H9 (cell line): Measurements from ENCODE around the gene EFCAB12. TPM values are rescaled to one million over a fixed set of nuclear protein-coding genes. Genes with fewer than 3 reads are reported as not detected.

Source experiments
- DNase-seq: peaks from one replicate; pipeline ENCODE4 v3.0.0-alpha.2; 2017
- H2AFZ ChIP-seq: one replicate; pipeline ENCODE4 v1.6.1; 2013; ENCODE audit warnings: mild to moderate bottlenecking, low read length, control low read depth, moderate library complexity
- H2AK5ac ChIP-seq: 2 replicates; pipeline ENCODE4 v1.6.1; 2013; ENCODE audit warnings: low read length, control low read depth, mixed read lengths; ENCODE audit not compliant: insufficient read length
- H2BK120ac ChIP-seq: one replicate; pipeline ENCODE4 v1.6.1; 2013; ENCODE audit warnings: low read depth, mild to moderate bottlenecking, low read length, control low read depth, inconsistent platforms; ENCODE audit not compliant: poor library complexity, severe bottlenecking
- H2BK12ac ChIP-seq: 2 replicates; pipeline ENCODE4 v1.6.1; 2013; ENCODE audit warnings: low read length, control low read depth, mixed read lengths, low read depth; ENCODE audit not compliant: insufficient read length
- H2BK15ac ChIP-seq: 2 replicates; pipeline ENCODE4 v1.6.1; 2013; ENCODE audit warnings: low read depth, low read length, control low read depth
- H2BK20ac ChIP-seq: one replicate; pipeline ENCODE4 v1.6.1; 2013; ENCODE audit warnings: low read depth, mild to moderate bottlenecking, low read length, control low read depth, inconsistent platforms; ENCODE audit not compliant: poor library complexity, severe bottlenecking
- H2BK5ac ChIP-seq: 2 replicates; pipeline ENCODE4 v1.6.1; 2013; ENCODE audit warnings: low read length, control low read depth, mixed read lengths; ENCODE audit not compliant: insufficient read length
- H3K14ac ChIP-seq: 2 replicates; pipeline ENCODE4 v1.6.1; 2013; ENCODE audit warnings: low read length, control low read depth; ENCODE audit not compliant: insufficient read depth
- H3K18ac ChIP-seq: 2 replicates; pipeline ENCODE4 v1.6.1; 2013; ENCODE audit warnings: low read depth, mild to moderate bottlenecking, mixed read lengths, low read length, control low read depth; ENCODE audit not compliant: insufficient read length
- H3K23ac ChIP-seq: 2 replicates; pipeline ENCODE4 v1.6.1; 2013; ENCODE audit warnings: low read length, control low read depth, mixed read lengths, low read depth; ENCODE audit not compliant: insufficient read length
- H3K23me2 ChIP-seq: 2 replicates; pipeline ENCODE4 v1.6.1; 2013; ENCODE audit warnings: low read depth, mild to moderate bottlenecking, mixed read lengths, low read length, control low read depth; ENCODE audit not compliant: insufficient read length, poor library complexity, severe bottlenecking
- H3K27ac ChIP-seq: 2 replicates; pipeline ENCODE4 v1.5.1; 2013; ENCODE audit warnings: low read length, control low read depth, mixed read lengths, low read depth; ENCODE audit not compliant: insufficient read length
- H3K27me3 ChIP-seq: 2 replicates; pipeline ENCODE4 v1.6.1; 2013; ENCODE audit warnings: low read length, control low read depth, inconsistent platforms; ENCODE audit not compliant: insufficient read depth
- H3K4ac ChIP-seq: 2 replicates; pipeline ENCODE4 v1.6.1; 2013; ENCODE audit warnings: low read depth, mild to moderate bottlenecking, control low read depth, inconsistent platforms, low read length, moderate library complexity
- H3K4me1 ChIP-seq: 2 replicates; pipeline ENCODE4 v1.6.1; 2013; ENCODE audit warnings: low read length, control low read depth, inconsistent platforms; ENCODE audit not compliant: insufficient read depth
- H3K4me2 ChIP-seq: 2 replicates; pipeline ENCODE4 v1.6.1; 2013; ENCODE audit warnings: low read length, control low read depth, mixed read lengths; ENCODE audit not compliant: insufficient read length, insufficient read depth
- H3K56ac ChIP-seq: 2 replicates; pipeline ENCODE4 v1.6.1; 2013; ENCODE audit warnings: low read depth, mild to moderate bottlenecking, mixed read lengths, low read length, control low read depth; ENCODE audit not compliant: insufficient read length
- H3K79me1 ChIP-seq: 2 replicates; pipeline ENCODE4 v1.6.1; 2013; ENCODE audit warnings: low read depth, mild to moderate bottlenecking, moderate library complexity, low read length, control low read depth, inconsistent platforms; ENCODE audit not compliant: insufficient read depth, poor library complexity, severe bottlenecking
- H3K79me2 ChIP-seq: 2 replicates; pipeline ENCODE4 v1.6.1; 2013; ENCODE audit warnings: low read length, control low read depth, inconsistent platforms; ENCODE audit not compliant: insufficient read depth
- H3K9ac ChIP-seq: 2 replicates; pipeline ENCODE4 v1.6.1; 2013; ENCODE audit warnings: low read length, control low read depth, mixed read lengths; ENCODE audit not compliant: insufficient read length; ENCODE audit errors: extremely low read depth
- H3K9me3 ChIP-seq: one replicate; pipeline ENCODE4 v1.6.1; 2013; ENCODE audit warnings: low read depth, low read length, inconsistent platforms; ENCODE audit not compliant: control insufficient read depth
- H3T11ph ChIP-seq: one replicate; pipeline ENCODE4 v1.6.1; 2013; ENCODE audit warnings: mild to moderate bottlenecking, low read length, control low read depth, inconsistent platforms
- H4K20me1 ChIP-seq: one replicate; pipeline ENCODE4 v1.6.1; 2013; ENCODE audit not compliant: control insufficient read depth, insufficient read length, insufficient read depth
- H4K5ac ChIP-seq: 2 replicates; pipeline ENCODE4 v1.6.1; 2013; ENCODE audit warnings: low read depth, mild to moderate bottlenecking, mixed read lengths, low read length, control low read depth; ENCODE audit not compliant: insufficient read length
- H4K8ac ChIP-seq: replicated peaks from 2 replicates; pipeline ENCODE4 v1.6.1; 2013; ENCODE audit warnings: low read length, control low read depth, mixed read lengths, low read depth; ENCODE audit not compliant: insufficient read length
- H4K91ac ChIP-seq: 2 replicates; pipeline ENCODE4 v1.6.1; 2013; ENCODE audit warnings: low read depth, mild to moderate bottlenecking, moderate library complexity, mixed read lengths, low read length, control low read depth; ENCODE audit not compliant: insufficient read length
- H3K27ac Mint-ChIP-seq, 3 experiments: 2 replicates in 2 of 3; 3 replicates in 1 of 3; pipeline ENCODE4 v1.8.0; 2020 to 2021; ENCODE audit warnings: mixed read lengths in 3 of 3, mild to moderate bottlenecking in 1 of 3, moderate library complexity in 1 of 3
- H3K27me3 Mint-ChIP-seq: 2 replicates; pipeline ENCODE4 v1.8.0; 2021; ENCODE audit warnings: low read depth, mild to moderate bottlenecking, moderate library complexity, mixed read lengths
- H3K36me3 Mint-ChIP-seq, 3 experiments: 2 replicates in 2 of 3; 3 replicates in 1 of 3; pipeline ENCODE4 v1.8.0; 2020 to 2021; ENCODE audit warnings: low read depth in 3 of 3, mixed read lengths in 3 of 3; ENCODE audit not compliant: insufficient read depth in 1 of 3
- H3K4me1 Mint-ChIP-seq, 2 experiments: 2 replicates each; pipeline ENCODE4 v1.8.0; 2020; ENCODE audit warnings: mixed read lengths in 2 of 2
- H3K4me3 Mint-ChIP-seq, 2 experiments: 2 replicates in 1 of 2; 3 replicates in 1 of 2; pipeline ENCODE4 v1.8.0; 2020 to 2021; ENCODE audit warnings: mild to moderate bottlenecking in 2 of 2, mixed read lengths in 2 of 2, moderate library complexity in 1 of 2
- H3K9me3 Mint-ChIP-seq, 2 experiments: 2 replicates in 1 of 2; 3 replicates in 1 of 2; pipeline ENCODE4 v1.8.0; 2020; ENCODE audit warnings: mild to moderate bottlenecking in 2 of 2, mixed read lengths in 2 of 2, moderate library complexity in 1 of 2
- WGBS: extraction: QIAGEN DNeasy Blood & Tissue Kit; methylation state at CpG from one replicate; pipeline ENCODE4 v1.1.7; 2013; ENCODE audit warnings: missing lambda C conversion rate, low lambda C conversion rate, mixed read lengths; ENCODE audit not compliant: insufficient read length; ENCODE audit errors: extremely low coverage; 5-methylcytosine and 5-hydroxymethylcytosine counted together
- total RNA-seq: library from RNA; stranded (reverse); gene quantifications from 2 replicates; pipeline ENCODE4 v1.2.1, GENCODE V29; 2021
- TF ChIP-seq, protein P1 (sequence below): fragments of 200-600 bp; sonication (generic); conservative IDR thresholded peaks from 3 replicates; pipeline ENCODE4 v1.8.0; 2021; ENCODE audit warnings: antibody characterized with exemption, mild to moderate bottlenecking

Gene EFCAB12
- total RNA-seq, 1 experiment from 2014 or later = 0.28 TPM

DNA sequence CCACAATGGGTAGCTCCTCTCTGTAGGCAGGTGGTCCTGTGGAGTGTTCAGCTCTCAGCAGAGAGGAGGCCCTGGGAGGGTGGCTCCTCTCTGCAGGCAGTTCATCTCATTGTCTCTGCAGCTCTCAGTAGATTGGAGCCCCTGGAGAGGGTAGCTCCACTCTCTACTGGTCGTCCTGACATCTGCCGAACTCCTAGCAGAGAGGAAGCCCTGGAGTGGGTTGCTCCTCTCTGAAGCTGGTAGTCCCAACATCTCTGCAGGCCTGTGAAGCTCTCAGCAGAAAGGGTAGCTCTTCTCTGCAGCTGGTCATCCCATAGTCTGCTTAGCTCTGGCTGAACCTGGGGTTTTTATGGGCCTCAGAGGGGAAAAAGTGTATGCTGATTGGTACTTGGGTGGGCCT lies 50.8 kb downstream of the EFCAB12 start:
- Mint-ChIP-seq H3K36me3 (no peaks in the 10 kb centered on the region; a peak in 2 of 7 replicates), H3K4me3 (no peak overlapping the region), H3K9me3 (peaks cover 0 to 4% of the 10 kb centered on the region in 2 experiments; a peak in 4 of 5 replicates), H3K4me1 (peaks cover 6 to 10% of the 10 kb centered on the region in 2 experiments), H3K27ac (no peak overlapping the region), H3K27me3 (peaks cover 1% of the 10 kb centered on the region; the same call in 1 of the 2 replicates)
- Histone ChIP-seq H3K23ac (no peak overlapping the region), H3K4ac (no peak overlapping the region), H4K8ac (no peak overlapping the region), H2AFZ (no peak overlapping the region), H3K56ac (no peak overlapping the region), H3T11ph (no peak overlapping the region), H3K27me3 (no peaks in the 10 kb centered on the region), H2BK15ac (no peak overlapping the region), H2BK20ac (no peak overlapping the region), H3K4me1 (no peaks in the 10 kb centered on the region), H2BK120ac (no peak overlapping the region), H3K79me2 (no peaks in the 10 kb centered on the region), H2BK5ac (no peak overlapping the region), H3K27ac (no peak overlapping the region), H4K20me1 (no peaks in the 10 kb centered on the region), H3K14ac (no peak overlapping the region), H3K4me2 (no peak overlapping the region), H3K23me2 (no peaks in the 10 kb centered on the region), H2BK12ac (no peak overlapping the region), H3K18ac (no peak overlapping the region), H4K5ac (no peak overlapping the region), H3K9me3 (peaks cover 7% of the 10 kb centered on the region), H3K9ac (no peak overlapping the region), H3K79me1 (no peaks in the 10 kb centered on the region), H2AK5ac (no peak overlapping the region), H4K91ac (no peak overlapping the region)
- no peak for DNase-seq
- no CpG with 5 or more reads among the region's 2 CpGs for WGBS
- TF ChIP-seq, protein P1, sequence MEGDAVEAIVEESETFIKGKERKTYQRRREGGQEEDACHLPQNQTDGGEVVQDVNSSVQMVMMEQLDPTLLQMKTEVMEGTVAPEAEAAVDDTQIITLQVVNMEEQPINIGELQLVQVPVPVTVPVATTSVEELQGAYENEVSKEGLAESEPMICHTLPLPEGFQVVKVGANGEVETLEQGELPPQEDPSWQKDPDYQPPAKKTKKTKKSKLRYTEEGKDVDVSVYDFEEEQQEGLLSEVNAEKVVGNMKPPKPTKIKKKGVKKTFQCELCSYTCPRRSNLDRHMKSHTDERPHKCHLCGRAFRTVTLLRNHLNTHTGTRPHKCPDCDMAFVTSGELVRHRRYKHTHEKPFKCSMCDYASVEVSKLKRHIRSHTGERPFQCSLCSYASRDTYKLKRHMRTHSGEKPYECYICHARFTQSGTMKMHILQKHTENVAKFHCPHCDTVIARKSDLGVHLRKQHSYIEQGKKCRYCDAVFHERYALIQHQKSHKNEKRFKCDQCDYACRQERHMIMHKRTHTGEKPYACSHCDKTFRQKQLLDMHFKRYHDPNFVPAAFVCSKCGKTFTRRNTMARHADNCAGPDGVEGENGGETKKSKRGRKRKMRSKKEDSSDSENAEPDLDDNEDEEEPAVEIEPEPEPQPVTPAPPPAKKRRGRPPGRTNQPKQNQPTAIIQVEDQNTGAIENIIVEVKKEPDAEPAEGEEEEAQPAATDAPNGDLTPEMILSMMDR = no peak
